Measurements from ENCODE around the gene ZGLP1. TPM values are rescaled to one million over a fixed set of nuclear protein-coding genes. Genes with fewer than 3 reads are reported as not detected.

The ZGLP1 gene
- total RNA-seq, 4 donors from 2014 or later: 0.80 to 3.1 TPM; not detected in 2

DNA sequence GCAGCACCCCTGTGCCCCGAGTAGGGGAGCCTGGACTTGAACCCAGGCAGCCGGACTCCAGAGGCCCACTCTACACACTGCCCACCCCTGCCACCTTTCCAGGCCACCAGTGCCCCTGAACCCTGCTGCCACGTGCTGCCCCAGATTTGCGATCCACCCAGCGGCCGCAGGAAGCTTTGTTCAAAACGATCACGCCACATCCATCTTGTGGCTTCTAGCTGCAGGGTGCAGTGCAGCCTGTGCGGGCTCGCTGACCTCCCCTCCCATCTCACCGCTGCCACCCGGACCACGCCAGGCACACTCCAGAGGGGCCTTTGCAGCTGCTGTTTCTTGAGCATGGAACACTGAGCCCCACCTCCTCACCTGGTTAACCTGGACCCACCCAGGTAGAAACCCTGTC, 19.9 kb upstream of the ZGLP1 start:
- Histone ChIP-seq H3K36me3 (peaks cover 0 to 61% of the 10 kb centered on the region in 2 donors), H3K4me1 (peaks cover 15 to 22% of the 10 kb centered on the region in 2 donors), H3K4me3 (no peak overlapping the region), H3K9me3 (no peaks in the 10 kb centered on the region), H3K27ac (no peak overlapping the region), H3K27me3 (no peaks in the 10 kb centered on the region)
- ATAC-seq (no peak), DNase-seq (no peak)
- in situ Hi-C loops (cut with MboI; ENCODE audit: low sequenced_read_pairs in 4 of 4) (no loop called here), intact Hi-C loops (cut with DNase I; ENCODE audit: low total_unique reads) (no loop called here)
- no peak for TF ChIP-seq POLR2A (IDR thresholded peaks at IDR 0.05)
- TF ChIP-seq, protein P1, sequence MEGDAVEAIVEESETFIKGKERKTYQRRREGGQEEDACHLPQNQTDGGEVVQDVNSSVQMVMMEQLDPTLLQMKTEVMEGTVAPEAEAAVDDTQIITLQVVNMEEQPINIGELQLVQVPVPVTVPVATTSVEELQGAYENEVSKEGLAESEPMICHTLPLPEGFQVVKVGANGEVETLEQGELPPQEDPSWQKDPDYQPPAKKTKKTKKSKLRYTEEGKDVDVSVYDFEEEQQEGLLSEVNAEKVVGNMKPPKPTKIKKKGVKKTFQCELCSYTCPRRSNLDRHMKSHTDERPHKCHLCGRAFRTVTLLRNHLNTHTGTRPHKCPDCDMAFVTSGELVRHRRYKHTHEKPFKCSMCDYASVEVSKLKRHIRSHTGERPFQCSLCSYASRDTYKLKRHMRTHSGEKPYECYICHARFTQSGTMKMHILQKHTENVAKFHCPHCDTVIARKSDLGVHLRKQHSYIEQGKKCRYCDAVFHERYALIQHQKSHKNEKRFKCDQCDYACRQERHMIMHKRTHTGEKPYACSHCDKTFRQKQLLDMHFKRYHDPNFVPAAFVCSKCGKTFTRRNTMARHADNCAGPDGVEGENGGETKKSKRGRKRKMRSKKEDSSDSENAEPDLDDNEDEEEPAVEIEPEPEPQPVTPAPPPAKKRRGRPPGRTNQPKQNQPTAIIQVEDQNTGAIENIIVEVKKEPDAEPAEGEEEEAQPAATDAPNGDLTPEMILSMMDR (IDR thresholded peaks at IDR 0.05 in 4 of 5, conservative IDR thresholded peaks at IDR 0.05 in 1 of 5): no peak

DNA sequence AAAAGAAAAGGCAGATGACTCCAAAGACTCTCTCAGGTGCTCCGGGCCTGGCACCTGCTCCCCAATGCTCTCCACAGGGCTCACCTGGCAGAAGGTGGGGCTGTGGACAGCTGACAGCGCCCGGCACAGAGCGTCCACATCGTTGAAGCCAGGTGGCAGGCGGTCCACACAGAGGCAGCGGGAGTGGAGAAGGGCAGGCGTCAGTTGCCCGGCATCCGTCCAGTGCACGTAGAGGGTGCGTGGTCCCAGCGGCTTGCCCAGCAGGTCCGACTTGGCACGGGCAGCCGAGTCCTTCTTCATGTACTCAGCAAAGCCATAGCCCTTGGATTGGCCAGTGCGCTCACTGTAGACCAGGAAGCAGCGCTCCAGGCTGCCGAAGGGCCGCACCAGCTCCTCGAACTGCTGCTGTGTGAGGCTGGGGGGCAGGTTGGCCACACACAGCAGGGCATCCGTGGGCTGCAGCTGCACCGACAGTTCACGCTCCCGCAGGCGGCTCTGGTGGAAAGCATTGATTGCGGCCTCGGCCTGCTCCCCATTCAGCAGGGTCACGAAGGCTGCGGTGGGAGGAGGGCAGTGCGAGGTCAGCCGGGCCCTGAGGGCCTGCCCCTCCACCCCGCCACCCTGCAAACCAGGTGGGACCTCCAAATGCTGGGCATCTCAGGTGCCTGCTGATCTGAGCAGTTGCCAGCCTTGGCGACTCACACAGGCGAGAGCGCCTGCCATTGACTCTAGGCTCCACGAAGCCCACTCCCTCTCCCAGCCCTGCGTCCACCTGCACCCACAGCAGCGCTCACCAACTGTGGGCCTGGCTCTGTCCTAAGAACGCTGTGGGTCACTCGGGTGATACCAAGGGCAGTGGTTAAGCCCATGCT, 19.2 kb upstream of the ZGLP1 start:
- DNase-seq: no peak
- in situ Hi-C loops (cut with MboI; ENCODE audit: low sequenced_read_pairs in 4 of 4): no loop called here
- no peak for ATAC-seq
- H3K27me3 ChIP-seq: no peaks in the 10 kb centered on the region
- no peaks in the 10 kb centered on the region for H3K9me3 ChIP-seq
- no peak overlapping the region for H3K4me3 ChIP-seq
- H3K4me1 ChIP-seq: peaks cover 10 to 14% of the 10 kb centered on the region in 2 donors
- H3K36me3 ChIP-seq: peaks cover 0 to 69% of the 10 kb centered on the region in 2 donors
- TF ChIP-seq, protein P1 (IDR thresholded peaks at IDR 0.05 in 4 of 5, conservative IDR thresholded peaks at IDR 0.05 in 1 of 5): no peak
- TF ChIP-seq POLR2A (IDR thresholded peaks at IDR 0.05): no peak
- no peak overlapping the region for H3K27ac ChIP-seq
- intact Hi-C loops (cut with DNase I; ENCODE audit: low total_unique reads): no loop called here

DNA sequence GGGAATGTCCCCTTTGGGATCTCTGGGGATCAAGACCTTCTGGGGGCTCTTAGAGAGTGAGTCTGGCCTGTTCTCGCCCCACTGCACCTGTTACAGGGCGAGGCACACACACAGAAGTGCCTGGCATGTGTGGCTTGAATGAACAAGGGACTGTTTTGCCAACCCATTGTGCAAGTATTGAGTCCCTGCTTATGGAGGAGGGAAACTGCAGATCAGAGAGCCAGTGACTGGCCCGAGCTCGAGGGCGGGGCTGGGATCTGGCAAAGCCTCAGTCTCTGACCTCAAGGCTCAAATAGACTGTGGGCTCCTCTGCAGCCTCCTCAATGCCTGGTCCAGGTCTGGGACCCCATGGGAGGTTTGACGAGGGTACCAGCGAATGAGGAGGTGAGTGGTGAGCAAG, 18.2 kb upstream of the ZGLP1 start:
- peak overlapping the region in 1 of 4 donors; percentile 18 for H3K27ac ChIP-seq

DNA sequence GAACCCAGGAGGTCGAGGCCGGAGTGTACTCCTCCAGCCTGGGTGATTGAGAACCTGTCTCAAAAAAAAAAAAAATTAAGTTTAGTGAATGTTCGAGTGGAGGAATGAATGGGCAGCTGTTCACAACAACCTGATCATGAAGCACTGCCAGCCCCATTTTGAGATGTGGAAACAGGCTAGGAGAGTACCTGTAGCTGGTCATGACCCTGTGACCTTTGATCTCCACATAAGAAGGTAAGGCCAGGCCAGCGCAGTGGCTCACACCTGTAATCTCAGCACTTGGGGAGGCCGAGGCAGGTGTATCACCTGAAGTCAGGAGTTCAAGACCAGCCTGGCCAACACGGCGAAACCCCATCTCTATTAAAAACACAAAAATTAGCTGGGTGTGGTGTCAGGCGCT, 16.1 kb upstream of the ZGLP1 start:
- TF ChIP-seq, protein P1 (IDR thresholded peaks at IDR 0.05 in 4 of 5, conservative IDR thresholded peaks at IDR 0.05 in 1 of 5): no peak
- no peak for TF ChIP-seq POLR2A (IDR thresholded peaks at IDR 0.05)
- DNase-seq (no peak), ATAC-seq (no peak)
- Histone ChIP-seq H3K9me3 (no peaks in the 10 kb centered on the region), H3K27me3 (no peaks in the 10 kb centered on the region), H3K36me3 (peaks cover 0 to 98% of the 10 kb centered on the region in 2 donors), H3K4me1 (no peaks in the 10 kb centered on the region), H3K27ac (no peak overlapping the region), H3K4me3 (no peak overlapping the region)
- in situ Hi-C loops (cut with MboI; ENCODE audit: low sequenced_read_pairs in 4 of 4): no loop called here
- intact Hi-C loops (cut with DNase I; ENCODE audit: low total_unique reads): no loop called here

More for the DNA sequence above, 18.2 kb upstream of the ZGLP1 start:
- Histone ChIP-seq H3K4me3 (no peak overlapping the region), H3K36me3 (peaks cover 0 to 77% of the 10 kb centered on the region in 2 donors), H3K9me3 (no peaks in the 10 kb centered on the region), H3K27me3 (no peaks in the 10 kb centered on the region), H3K4me1 (peaks cover 10 to 11% of the 10 kb centered on the region in 2 donors)
- TF ChIP-seq, protein P1 (IDR thresholded peaks at IDR 0.05 in 4 of 5, conservative IDR thresholded peaks at IDR 0.05 in 1 of 5): no peak
- no peak for TF ChIP-seq POLR2A (IDR thresholded peaks at IDR 0.05)
- in situ Hi-C loops (cut with MboI; ENCODE audit: low sequenced_read_pairs in 4 of 4): no loop called here
- DNase-seq: no peak
- ATAC-seq: peak in 1 of 2 donors; percentile 51
- intact Hi-C loops (cut with DNase I; ENCODE audit: low total_unique reads): no loop called here
